Smooth muscle cell (in vitro differentiated cells): Measurements from ENCODE around the gene ANGPT4. TPM values are rescaled to one million over a fixed set of nuclear protein-coding genes. Genes with fewer than 3 reads are reported as not detected.

Experiments
- DNase-seq: peaks from one replicate; lab custom pipeline; 2025; ENCODE audit not compliant: unreplicated experiment; lab: John Stamatoyannopoulos, UW
- H2AFZ ChIP-seq: fragments of 200-600 bp; sonication (generic); 2 replicates; pipeline ENCODE4 v1.6.0; 2016; ENCODE audit warnings: antibody characterized with exemption, low read depth, mild to moderate bottlenecking
- H3F3A ChIP-seq: fragments of 200-600 bp; sonication (generic); 2 replicates; pipeline ENCODE4 v1.6.0; 2017; ENCODE audit warnings: antibody characterized with exemption, low read depth
- H3K27ac ChIP-seq: fragments of 200-600 bp; sonication (generic); 2 replicates; pipeline ENCODE4 v1.5.1; 2016; ENCODE audit warnings: low read depth, mild to moderate bottlenecking
- H3K27me3 ChIP-seq: fragments of 200-600 bp; sonication (generic); 2 replicates; pipeline ENCODE4 v1.6.1; 2016; ENCODE audit warnings: low read depth, mild to moderate bottlenecking
- H3K36me3 ChIP-seq: fragments of 200-600 bp; sonication (generic); 2 replicates; pipeline ENCODE4 v1.5.1; 2016; ENCODE audit warnings: low read depth
- H3K4me1 ChIP-seq: fragments of 200-600 bp; sonication (generic); 2 replicates; pipeline ENCODE4 v1.5.1; 2016; ENCODE audit warnings: low read depth
- H3K4me2 ChIP-seq: fragments of 200-600 bp; sonication (generic); 2 replicates; pipeline ENCODE4 v1.6.0; 2016; ENCODE audit warnings: mild to moderate bottlenecking
- H3K4me3 ChIP-seq: fragments of 200-600 bp; sonication (generic); 2 replicates; pipeline ENCODE4 v1.5.1; 2016; ENCODE audit warnings: mild to moderate bottlenecking
- H3K79me2 ChIP-seq: fragments of 200-600 bp; sonication (generic); 2 replicates; pipeline ENCODE4 v1.6.0; 2016; ENCODE audit warnings: low read depth, mild to moderate bottlenecking
- H3K9ac ChIP-seq: fragments of 200-600 bp; sonication (generic); 2 replicates; pipeline ENCODE4 v1.6.0; 2016; ENCODE audit warnings: low read depth
- H3K9me3 ChIP-seq: fragments of 200-600 bp; sonication (generic); replicated peaks from 2 replicates; pipeline ENCODE4 v1.5.1; 2016; ENCODE audit warnings: low read depth
- H4K20me1 ChIP-seq: fragments of 200-600 bp; sonication (generic); 2 replicates; pipeline ENCODE4 v1.6.0; 2016; ENCODE audit warnings: low read depth
- CTCF ChIP-seq: fragments of 200-600 bp; sonication (generic); IDR thresholded peaks from 2 replicates; pipeline ENCODE4 v1.5.1; 2017; ENCODE audit warnings: borderline replicate concordance, mild to moderate bottlenecking, antibody characterized with exemption; ENCODE audit not compliant: insufficient read depth, poor library complexity, severe bottlenecking
- WGBS: methylation state at CpG from one replicate; pipeline ENCODE4 v1.1.7; 2016; ENCODE audit warnings: low lambda C conversion rate; 5-methylcytosine and 5-hydroxymethylcytosine counted together
- polyA plus RNA-seq: library from polyadenylated mRNA; unstranded; fragments of >200 nt; fragmentation: Nextera tagmentation; extraction: Ambion mirVana; gene quantifications from 2 replicates; pipeline ENCODE4 v1.2.1, GENCODE V29; 2016
- total RNA-seq: library from RNA; depleted of rRNA; stranded (reverse); fragments of >200 nt; gene quantifications from 2 replicates; pipeline ENCODE4 v1.2.3, GENCODE V29; 2014

Gene ANGPT4
- total and polyA plus RNA-seq, 2 experiments from 2014 or later: 0.39 TPM; not detected in 1

- H3K36me3 ChIP-seq: no peaks in the 10 kb centered on the region
- no peaks in the 10 kb centered on the region for H3K79me2 ChIP-seq
- no peak for DNase-seq
- WGBS: 62% methylated on average over 13 of the region's 13 CpGs
- H3K27me3 ChIP-seq: no peaks in the 10 kb centered on the region
- H3K27ac ChIP-seq: no peak overlapping the region
- H2AFZ ChIP-seq: no peak overlapping the region
- no peak overlapping the region for H3K9ac ChIP-seq
- H3K9me3 ChIP-seq: no peaks in the 10 kb centered on the region
- no peaks in the 10 kb centered on the region for H4K20me1 ChIP-seq
- H3F3A ChIP-seq: no peaks in the 10 kb centered on the region
- TF ChIP-seq CTCF: no peak
- H3K4me3 ChIP-seq: no peak overlapping the region
- H3K4me1 ChIP-seq: no peaks in the 10 kb centered on the region
- H3K4me2 ChIP-seq: no peak overlapping the region
Measured at GRCh38 chr20:944774-945410, 28.8 kb upstream of the ANGPT4 start.

- Histone ChIP-seq H3K27me3 (no peaks in the 10 kb centered on the region), H3K9me3 (no peaks in the 10 kb centered on the region), H3K27ac (no peak overlapping the region), H3K36me3 (no peaks in the 10 kb centered on the region), H3K79me2 (no peaks in the 10 kb centered on the region), H3K4me3 (no peak overlapping the region), H3F3A (no peaks in the 10 kb centered on the region), H3K9ac (no peak overlapping the region), H4K20me1 (no peaks in the 10 kb centered on the region), H2AFZ (no peak overlapping the region), H3K4me1 (no peaks in the 10 kb centered on the region), H3K4me2 (no peak overlapping the region)
- 92% methylated on average over 9 of the region's 9 CpGs for WGBS
- no peak for DNase-seq
- no peak for TF ChIP-seq CTCF
Measured at GRCh38 chr20:944148-944547, 28.0 kb upstream of the ANGPT4 start.

- no peaks in the 10 kb centered on the region for H3K36me3 ChIP-seq
- H3K79me2 ChIP-seq: no peaks in the 10 kb centered on the region
- H3F3A ChIP-seq: no peaks in the 10 kb centered on the region
- H3K4me3 ChIP-seq: no peak overlapping the region
- no peaks in the 10 kb centered on the region for H4K20me1 ChIP-seq
- 90% methylated on average over 7 of the region's 7 CpGs for WGBS
- no peaks in the 10 kb centered on the region for H3K27me3 ChIP-seq
- no peak overlapping the region for H3K27ac ChIP-seq
- no peak overlapping the region for H3K9ac ChIP-seq
- no peak for TF ChIP-seq CTCF
- H2AFZ ChIP-seq: no peak overlapping the region
- no peak overlapping the region for H3K4me2 ChIP-seq
- no peak for DNase-seq
- H3K4me1 ChIP-seq: no peaks in the 10 kb centered on the region
- H3K9me3 ChIP-seq: no peaks in the 10 kb centered on the region
Measured at GRCh38 chr20:942611-943010, 26.5 kb upstream of the ANGPT4 start.

- H2AFZ ChIP-seq: no peak overlapping the region
- no peak overlapping the region for H3K27ac ChIP-seq
- no peak for TF ChIP-seq CTCF
- H3K9ac ChIP-seq: no peak overlapping the region
- H4K20me1 ChIP-seq: no peaks in the 10 kb centered on the region
- 81% methylated on average over 5 of the region's 5 CpGs for WGBS
- H3K79me2 ChIP-seq: no peaks in the 10 kb centered on the region
- no peaks in the 10 kb centered on the region for H3K4me1 ChIP-seq
- no peaks in the 10 kb centered on the region for H3F3A ChIP-seq
- DNase-seq: no peak
- no peak overlapping the region for H3K4me3 ChIP-seq
- H3K4me2 ChIP-seq: no peak overlapping the region
- H3K27me3 ChIP-seq: no peaks in the 10 kb centered on the region
- H3K36me3 ChIP-seq: no peaks in the 10 kb centered on the region
- H3K9me3 ChIP-seq: no peaks in the 10 kb centered on the region
Measured at GRCh38 chr20:940926-941325, 24.8 kb upstream of the ANGPT4 start.
